Measurements from ENCODE around the gene PJVK. TPM values are rescaled to one million over a fixed set of nuclear protein-coding genes. Genes with fewer than 3 reads are reported as not detected.
"Not testable (repeated sequence)": the region's sequence is repeated elsewhere in the genome, so short reads cannot be mapped to it uniquely, and the experiment has no call there.

Gene PJVK, protein sequence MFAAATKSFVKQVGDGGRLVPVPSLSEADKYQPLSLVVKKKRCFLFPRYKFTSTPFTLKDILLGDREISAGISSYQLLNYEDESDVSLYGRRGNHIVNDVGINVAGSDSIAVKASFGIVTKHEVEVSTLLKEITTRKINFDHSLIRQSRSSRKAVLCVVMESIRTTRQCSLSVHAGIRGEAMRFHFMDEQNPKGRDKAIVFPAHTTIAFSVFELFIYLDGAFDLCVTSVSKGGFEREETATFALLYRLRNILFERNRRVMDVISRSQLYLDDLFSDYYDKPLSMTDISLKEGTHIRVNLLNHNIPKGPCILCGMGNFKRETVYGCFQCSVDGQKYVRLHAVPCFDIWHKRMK
- 1 to 10 TPM; 1.7 to 4.5 TPM for total RNA-seq

DNA sequence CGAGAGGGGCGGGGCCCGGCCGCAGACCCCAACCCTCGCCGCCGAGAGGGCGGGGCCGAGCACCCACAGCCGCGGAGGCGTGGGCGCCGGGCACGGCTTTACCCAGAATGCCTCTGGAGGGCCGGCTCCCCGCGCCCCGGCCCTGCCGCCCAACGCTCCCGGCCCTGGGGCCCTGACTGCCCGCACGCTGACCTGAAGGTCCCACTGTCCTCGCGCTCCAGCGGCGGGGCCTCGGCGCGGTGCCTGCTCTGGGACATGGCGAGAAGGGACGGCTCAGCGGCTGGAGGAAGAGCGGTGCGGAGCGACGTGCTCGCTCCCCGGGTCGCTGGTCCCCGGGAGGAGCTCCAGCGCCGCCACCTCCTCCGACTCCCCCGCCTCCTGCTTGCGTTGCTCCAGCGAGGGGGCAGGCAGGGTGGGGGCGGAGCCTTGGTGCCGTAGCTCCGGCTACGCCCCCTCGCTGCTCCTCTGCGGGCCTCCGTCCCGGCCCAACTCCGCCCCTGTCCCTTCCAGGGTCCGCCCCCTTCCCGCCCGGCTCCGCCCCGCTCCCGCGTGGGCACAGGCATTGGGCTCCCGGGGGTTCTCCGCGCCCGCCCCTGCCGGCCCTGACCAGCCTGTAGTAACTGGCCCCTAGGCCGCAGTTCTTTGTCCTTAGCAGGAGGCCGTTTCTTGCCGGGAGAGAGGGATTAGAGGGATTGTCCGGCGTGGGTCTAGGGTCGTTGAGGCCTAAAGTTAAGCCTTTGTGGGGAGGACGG, at the start of gene PJVK, which contains the start of gene PRKRA:
PJVK (plus strand) TSS at position 605 of the 752 bp plus-strand sequence. CDS start 2,032 bp downstream, outside the sequence.
PRKRA (minus strand) TSS at position 402 of the 752 bp plus-strand sequence; CDS start at position 257, 145 bp downstream.
- ATAC-seq: peak; percentile 89 to 91
- DNase-seq (ENCODE audit: low spot score in 2 of 2): peak; percentile 97
- H3K36me3 Mint-ChIP-seq: peaks cover 29 to 31% of the 10 kb centered on the region in 2 donors

GRCh38 chr2:178401994-178402437, 49.2 kb upstream of the PJVK start:
- Mint-ChIP-seq H3K9me3 (no peaks in the 10 kb centered on the region), H3K27ac (no peak overlapping the region), H3K36me3 (no peaks in the 10 kb centered on the region)
- ATAC-seq (no peak), DNase-seq (ENCODE audit: low spot score in 2 of 2) (no peak)

More for the DNA sequence above, at the start of gene PJVK, which contains the start of gene PRKRA:
- H3K9me3 Mint-ChIP-seq: peaks cover 0 to 6% of the 10 kb centered on the region in 2 donors
- peak within 1 kb of the TSS; percentile 95 to 99 for H3K27ac Mint-ChIP-seq

DNA sequence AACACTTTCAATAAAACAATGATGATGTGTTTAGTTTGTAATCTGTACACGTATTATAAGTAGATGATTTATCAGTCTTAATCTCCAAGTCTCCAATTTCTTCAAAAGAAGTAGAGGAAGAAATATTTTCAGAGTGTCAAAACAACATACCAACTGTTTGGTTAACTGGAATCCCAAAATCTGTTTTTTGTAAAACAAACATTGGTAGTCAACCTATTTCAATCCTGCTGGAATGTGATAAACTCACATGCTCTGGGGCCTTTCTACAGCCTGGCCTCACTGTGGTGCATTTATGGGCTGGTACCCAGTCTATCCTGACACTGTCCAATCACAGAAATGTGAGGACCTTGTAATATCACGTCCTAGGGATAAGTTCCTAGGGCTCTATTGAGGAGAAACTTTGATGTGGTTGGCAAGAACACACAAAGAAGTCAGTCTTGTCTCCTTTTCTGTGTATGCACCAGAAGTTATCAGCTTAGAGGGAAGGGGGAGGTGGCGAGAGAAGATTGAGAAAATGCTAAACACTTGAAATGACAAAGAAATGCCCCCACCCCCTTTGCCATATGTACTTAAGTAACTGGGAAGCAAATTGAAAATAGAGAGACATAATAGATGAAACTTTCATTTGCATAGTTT, 47.4 kb upstream of the PJVK start:
- no peak overlapping the region for H3K27ac Mint-ChIP-seq
- ATAC-seq (peak in 1 of 2 donors; percentile 46), DNase-seq (ENCODE audit: low spot score in 2 of 2) (no peak)
- no peaks in the 10 kb centered on the region for H3K9me3 Mint-ChIP-seq
- no peaks in the 10 kb centered on the region for H3K36me3 Mint-ChIP-seq

DNA sequence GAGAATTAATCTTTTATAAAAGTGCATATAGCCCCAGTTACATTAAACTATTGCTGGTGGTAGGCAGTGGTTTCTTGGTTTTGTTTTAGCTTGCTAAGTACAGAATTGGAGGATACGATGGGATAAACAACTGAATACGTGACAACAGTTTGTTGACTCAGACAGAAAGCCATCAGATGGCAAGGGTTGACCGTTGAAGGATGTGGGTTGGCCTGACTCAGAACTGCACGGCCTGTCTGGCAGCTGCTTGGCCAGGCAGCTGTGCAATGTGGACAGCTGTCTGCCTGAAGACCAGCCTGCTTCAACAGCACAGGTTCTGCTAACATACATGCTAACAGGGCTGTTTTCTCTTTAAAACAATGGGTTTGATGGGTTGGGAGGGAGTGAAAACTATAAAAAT, 46.8 kb upstream of the PJVK start:
- Mint-ChIP-seq H3K27ac (no peak overlapping the region), H3K9me3 (no peaks in the 10 kb centered on the region), H3K36me3 (no peaks in the 10 kb centered on the region)
- peak in 1 of 2 donors; percentile 11 for DNase-seq (ENCODE audit: low spot score in 2 of 2)
- ATAC-seq: peak; percentile 84 to 92

- ATAC-seq (no peak), DNase-seq (ENCODE audit: low spot score in 2 of 2) (no peak)
- Mint-ChIP-seq H3K36me3 (peaks cover 9 to 10% of the 10 kb centered on the region in 2 donors), H3K9me3 (no peaks in the 10 kb centered on the region), H3K27ac (no peak overlapping the region)
These were observed 41.9 kb upstream of the PJVK start for GRCh38 chr2:178409261-178409660.

GRCh38 chr2:178412047-178412446, 39.1 kb upstream of the PJVK start:
- no peak for ATAC-seq
- Mint-ChIP-seq H3K36me3 (peaks cover 12 to 16% of the 10 kb centered on the region in 2 donors), H3K27ac (no peak overlapping the region), H3K9me3 (no peaks in the 10 kb centered on the region)
- no peak for DNase-seq (ENCODE audit: low spot score in 2 of 2)

DNA sequence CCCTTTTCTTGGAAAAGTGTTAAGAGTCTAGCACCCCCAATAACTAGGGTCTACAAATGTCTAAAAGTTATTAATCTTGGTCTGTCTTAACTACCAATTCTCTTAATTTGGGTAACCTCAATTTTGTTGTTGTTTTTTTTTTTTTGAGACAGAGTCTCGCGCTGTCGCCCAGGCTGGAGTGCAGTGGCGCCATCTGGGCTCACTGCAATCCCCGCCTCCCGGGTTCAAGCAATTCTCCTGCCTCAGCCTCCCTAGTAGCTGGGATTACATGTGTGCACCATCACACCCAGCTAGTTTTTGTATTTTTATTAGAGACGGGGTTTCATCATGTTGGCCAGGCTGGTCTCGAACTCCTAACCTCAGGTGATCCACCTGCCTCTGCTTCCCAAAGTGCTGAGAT, 38.7 kb upstream of the PJVK start:
- not testable (repeated sequence) for DNase-seq (ENCODE audit: low spot score in 2 of 2); H3K27ac Mint-ChIP-seq; H3K9me3 Mint-ChIP-seq; ATAC-seq
- H3K36me3 Mint-ChIP-seq: peaks cover 12 to 16% of the 10 kb centered on the region in 2 donors

- no peaks in the 10 kb centered on the region for H3K9me3 Mint-ChIP-seq
- ATAC-seq (peak; percentile 77 to 85), DNase-seq (ENCODE audit: low spot score in 2 of 2) (peak; percentile 70 to 76)
- H3K36me3 Mint-ChIP-seq: peaks cover 12 to 16% of the 10 kb centered on the region in 2 donors
- H3K27ac Mint-ChIP-seq: peak overlapping the region; percentile 98
These were observed 37.5 kb upstream of the PJVK start for GRCh38 chr2:178413472-178414265.

DNA sequence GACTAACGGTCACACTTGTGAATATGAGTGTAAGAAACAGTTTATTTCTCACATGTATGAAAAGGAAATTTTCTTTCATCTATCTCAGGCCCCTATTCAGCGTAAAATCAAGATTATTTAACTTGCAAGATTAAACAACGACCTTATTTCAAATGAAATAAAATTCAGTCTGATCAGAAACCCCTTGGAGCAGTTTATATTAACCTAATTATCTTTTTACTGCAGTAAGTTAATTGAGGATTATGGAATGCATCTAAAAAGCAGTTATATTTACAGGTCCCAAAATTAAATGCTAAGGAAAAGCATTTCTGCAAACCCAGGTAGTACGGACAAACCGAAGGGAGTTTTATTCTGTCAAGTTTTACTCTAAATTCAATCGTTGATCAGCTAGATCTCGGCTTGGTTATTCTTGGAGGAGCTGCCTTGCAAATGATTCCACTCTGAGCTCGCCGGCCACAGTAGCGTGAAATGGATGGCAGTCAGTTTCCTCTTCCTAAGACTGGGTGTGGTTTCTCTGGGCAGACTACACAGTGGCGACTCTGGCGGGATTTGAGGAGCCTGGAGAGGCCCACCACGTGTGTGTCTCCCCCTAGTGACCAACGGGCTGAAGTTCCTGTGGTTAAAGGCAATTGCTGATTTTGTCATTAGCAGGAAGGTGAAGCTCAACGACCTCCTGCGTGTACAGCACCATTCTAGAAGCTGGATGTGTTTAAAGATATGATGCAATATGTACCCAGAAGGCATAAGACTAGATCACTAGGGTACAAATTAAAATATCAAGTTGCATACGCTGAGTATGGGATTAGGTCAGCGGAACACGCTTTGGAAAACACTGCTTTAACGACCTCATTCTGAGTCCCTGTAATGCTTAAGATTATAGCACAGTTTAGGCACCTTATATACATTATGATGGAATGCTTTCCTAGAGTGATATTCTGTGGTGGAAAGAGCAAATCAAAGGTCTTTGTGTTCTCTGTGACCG, 36.6 kb upstream of the PJVK start:
- DNase-seq (ENCODE audit: low spot score in 2 of 2): peak; percentile 80 to 85
- peak overlapping the region; percentile 93 to 98 for H3K27ac Mint-ChIP-seq
- H3K36me3 Mint-ChIP-seq: peaks cover 12 to 16% of the 10 kb centered on the region in 2 donors
- no peaks in the 10 kb centered on the region for H3K9me3 Mint-ChIP-seq
- peak; percentile 83 to 93 for ATAC-seq

DNA sequence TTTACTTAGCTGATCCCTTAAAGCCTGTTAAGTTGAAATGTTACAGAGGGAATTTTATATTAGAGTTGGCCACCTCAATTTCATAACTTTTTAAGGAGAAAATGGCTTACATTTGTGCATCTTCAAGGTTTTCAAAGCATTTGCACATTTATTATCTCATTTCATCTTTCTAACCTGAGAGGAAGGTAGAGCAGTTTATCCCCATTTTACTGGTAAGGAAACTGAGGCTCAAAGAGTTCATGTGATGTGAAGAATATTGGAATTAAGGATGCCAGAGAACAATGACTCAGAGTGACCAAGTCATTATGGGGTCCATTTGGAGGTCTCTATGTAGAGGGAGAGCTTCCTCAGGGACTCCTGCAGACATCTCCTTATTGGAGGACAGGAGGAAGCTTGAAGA, 35.2 kb upstream of the PJVK start:
- Mint-ChIP-seq H3K36me3 (peaks cover 12 to 16% of the 10 kb centered on the region in 2 donors), H3K9me3 (no peaks in the 10 kb centered on the region), H3K27ac (no peak overlapping the region)
- ATAC-seq (no peak), DNase-seq (ENCODE audit: low spot score in 2 of 2) (no peak)

DNA sequence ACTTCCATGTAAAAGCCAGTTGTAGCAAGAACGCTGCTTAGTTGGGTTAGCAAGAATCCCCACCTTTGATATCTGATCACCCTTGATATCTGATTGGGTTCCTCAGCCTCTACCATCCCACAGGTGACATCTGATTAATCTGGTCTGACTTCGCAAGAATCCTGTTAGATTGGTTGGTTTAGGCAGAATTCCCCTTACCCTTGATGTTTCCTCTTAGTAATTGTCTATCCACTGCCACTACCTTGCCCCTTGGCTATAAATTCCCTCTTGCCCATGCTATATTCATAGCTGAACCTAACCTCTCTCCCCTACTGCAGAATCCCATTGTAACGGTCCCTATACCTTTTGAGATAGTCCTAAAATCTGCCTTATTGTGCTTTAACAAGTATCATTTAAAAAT, 33.3 kb upstream of the PJVK start:
- ATAC-seq (no peak), DNase-seq (ENCODE audit: low spot score in 2 of 2) (no peak)
- Mint-ChIP-seq H3K36me3 (peaks cover 12 to 15% of the 10 kb centered on the region in 2 donors), H3K27ac (no peak overlapping the region), H3K9me3 (no peaks in the 10 kb centered on the region)

GRCh38 chr2:178418426-178418825, 32.8 kb upstream of the PJVK start:
- Mint-ChIP-seq H3K27ac (no peak overlapping the region), H3K36me3 (peaks cover 10 to 11% of the 10 kb centered on the region in 2 donors), H3K9me3 (no peaks in the 10 kb centered on the region)
- DNase-seq (ENCODE audit: low spot score in 2 of 2): no peak
- no peak for ATAC-seq

DNA sequence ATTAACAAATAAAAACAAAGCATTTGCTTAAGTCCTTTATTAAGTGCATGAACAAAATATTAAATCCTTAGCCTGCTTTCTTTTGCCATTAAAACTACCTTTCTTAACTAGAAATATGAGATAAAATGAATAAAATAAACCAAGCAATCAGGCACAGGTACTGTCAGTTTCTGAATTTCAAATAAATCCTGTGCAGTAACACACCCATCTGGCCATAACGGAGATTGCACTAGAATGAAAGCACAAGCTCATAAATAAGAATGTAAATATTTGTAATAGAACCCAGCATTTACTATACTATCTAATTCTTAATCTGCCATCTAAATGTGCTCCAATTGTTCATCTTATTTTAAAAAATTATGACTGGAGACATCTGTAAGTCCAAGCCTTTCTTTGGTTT, 32.1 kb upstream of the PJVK start:
- Mint-ChIP-seq H3K27ac (no peak overlapping the region), H3K36me3 (peaks cover 4 to 13% of the 10 kb centered on the region in 2 donors), H3K9me3 (no peaks in the 10 kb centered on the region)
- DNase-seq (ENCODE audit: low spot score in 2 of 2) (no peak), ATAC-seq (no peak)

DNA sequence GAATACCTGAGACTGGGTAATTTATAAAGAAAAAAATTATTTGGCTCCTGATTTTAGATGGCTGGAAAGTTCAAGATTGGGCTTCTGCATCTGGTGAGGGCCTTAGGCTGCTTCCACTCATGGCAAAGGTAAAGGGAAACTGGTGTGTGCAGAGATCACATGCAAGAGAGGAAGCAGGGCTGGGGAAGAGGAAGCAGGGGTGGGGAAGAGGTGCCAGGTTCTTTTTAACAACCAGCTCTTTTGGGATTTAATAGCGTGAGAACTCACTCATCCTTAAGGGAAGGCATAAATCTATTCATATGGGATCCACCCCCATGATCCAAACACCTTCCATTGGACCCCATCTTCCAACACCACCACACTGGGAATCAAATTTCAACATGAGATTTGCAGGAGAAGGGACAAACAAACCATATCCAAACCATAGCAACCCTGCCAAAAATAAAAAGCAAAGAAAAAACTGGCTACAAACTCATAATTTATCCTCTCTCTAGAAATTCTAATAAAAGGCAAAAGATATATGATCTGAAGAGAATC, 30.6 kb upstream of the PJVK start:
- no peak overlapping the region for H3K27ac Mint-ChIP-seq
- DNase-seq (ENCODE audit: low spot score in 2 of 2) (no peak), ATAC-seq (no peak)
- peaks cover 8 to 10% of the 10 kb centered on the region in 2 donors for H3K9me3 Mint-ChIP-seq
- peaks cover 0 to 17% of the 10 kb centered on the region in 2 donors for H3K36me3 Mint-ChIP-seq

GRCh38 chr2:178422097-178422496, 29.1 kb upstream of the PJVK start:
- peaks cover 12 to 32% of the 10 kb centered on the region in 2 donors for H3K36me3 Mint-ChIP-seq
- peaks cover 17 to 18% of the 10 kb centered on the region in 2 donors for H3K9me3 Mint-ChIP-seq

More at GRCh38 chr2:178422097-178422496, 29.1 kb upstream of the PJVK start:
- ATAC-seq (no peak), DNase-seq (ENCODE audit: low spot score in 2 of 2) (no peak)
- no peak overlapping the region for H3K27ac Mint-ChIP-seq
